Stomach (tissue), 9 donors: ENCODE measurements around the gene ARHGEF2. TPM values are rescaled to one million over a fixed set of nuclear protein-coding genes. Genes with fewer than 3 reads are reported as not detected.

Experiments
- DNase-seq, 2 donors: peaks; one replicate each; pipeline versions ENCODE4 v3.0.0 to v3.0.0-alpha.2; 2013 to 2019
- H3K27ac ChIP-seq, 5 donors: fragments of 200-600 bp in 4 of 5; sonication (generic) in 4 of 5; one replicate each; pipeline ENCODE4 v1.5.1; 2013 to 2019; ENCODE audit warnings: mild to moderate bottlenecking in 1 of 5, moderate library complexity in 1 of 5
- H3K27me3 ChIP-seq, 3 donors: fragments of 200-600 bp; sonication (generic); one replicate each; pipeline ENCODE4 v1.5.1; 2017 to 2019; ENCODE audit warnings: mixed run types in 1 of 3
- H3K36me3 ChIP-seq, 4 donors: fragments of 200-600 bp; sonication (generic); 1 replicate in 3 of 4; 2 replicates in 1 of 4; pipeline ENCODE4 v1.5.1; 2016 to 2019
- H3K4me1 ChIP-seq, 4 donors: fragments of 200-600 bp; sonication (generic); one replicate each; pipeline ENCODE4 v1.5.1; 2016 to 2019
- H3K4me3 ChIP-seq, 4 donors: fragments of 200-600 bp; sonication (generic) in 3 of 4; one replicate each; pipeline ENCODE4 v1.5.1; 2016 to 2019; ENCODE audit warnings: mild to moderate bottlenecking in 1 of 4
- H3K9me3 ChIP-seq, 4 donors: fragments of 200-600 bp; sonication (generic); one replicate each; pipeline ENCODE4 v1.5.1; 2016 to 2019
- CTCF ChIP-seq, 7 experiments: fragments of 450-650 bp in 4 of 7; fragments of 200-600 bp in 3 of 7; sonication (generic) in 3 of 7; IDR thresholded peaks; one replicate each; pipeline ENCODE4 v1.5.1; 2016 to 2019; ENCODE audit warnings: antibody characterized with exemption in 7 of 7, control low read depth in 2 of 7, mild to moderate bottlenecking in 1 of 7
- EP300 ChIP-seq: sonication (generic); formaldehyde crosslinking; IDR thresholded peaks from one replicate; pipeline ENCODE4 v1.6.1; 2017; ENCODE audit warnings: antibody characterized with exemption
- POLR2A ChIP-seq, 4 donors: fragments of 450-650 bp; IDR thresholded peaks; one replicate each; pipeline ENCODE4 v1.6.1; 2016; ENCODE audit warnings: antibody characterized with exemption in 4 of 4, control low read depth in 2 of 4, mild to moderate bottlenecking in 1 of 4, moderate library complexity in 1 of 4
- POLR2AphosphoS5 ChIP-seq, 3 donors: sonication (generic); formaldehyde crosslinking; IDR thresholded peaks; one replicate each; pipeline ENCODE4 v1.6.1; 2016; ENCODE audit warnings: antibody characterized with exemption in 3 of 3
- WGBS, 5 donors: extraction: QIAGEN DNeasy Blood & Tissue Kit in 3 of 5; methylation state at CpG; one replicate each; pipeline versions ENCODE4 v1.1.5 to v1.1.7; 2013 to 2018; 5-methylcytosine and 5-hydroxymethylcytosine counted together
- intact Hi-C: fragments of 100-400 bp; cut with DNase I; formaldehyde crosslinking; loops from one replicate; pipeline ENCODE4 v1.15.1; 2023; ENCODE audit warnings: low total_unique reads
- polyA plus RNA-seq, 3 donors: library from polyadenylated mRNA; stranded (reverse); fragments of 200-250 nt; gene quantifications; one replicate each; pipeline ENCODE4 v1.2.3, GENCODE V29; 2013
- total RNA-seq, 5 donors: library from RNA; depleted of rRNA; stranded (reverse); fragments of >200 nt; gene quantifications; one replicate each; pipeline versions ENCODE4 v1.1.0 to v1.2.3, GENCODE V29; 2014 to 2016
- donor health status: healthy with polysubstance abuse.
- donor health status: Bipolar disorder and iron deficiency.
- donor health status: healthy.

ARHGEF2 gene
- total and polyA plus RNA-seq, 8 donors: 20.4 to 376 (median 66.5) TPM

GRCh38 chr1:155950829-155951228, 27.5 kb downstream of the ARHGEF2 start:
- H3K36me3 ChIP-seq: peaks cover 80 to 99% (median 97%) of the 10 kb centered on the region in 4 donors
- peaks cover 0 to 17% (median 10%) of the 10 kb centered on the region in 4 donors for H3K4me1 ChIP-seq
- no peak for DNase-seq
- H3K27me3 ChIP-seq: no peaks in the 10 kb centered on the region
- WGBS, 5 donors: 91 to 97% (median 97%) methylated on average over 10 to 27 of the region's 27 CpGs
- no peak overlapping the region for H3K27ac ChIP-seq
- intact Hi-C loops: no loop called here
- H3K4me3 ChIP-seq: no peak overlapping the region
- H3K9me3 ChIP-seq: no peaks in the 10 kb centered on the region
- no peak for TF ChIP-seq EP300
- no peak for TF ChIP-seq POLR2AphosphoS5 (IDR thresholded peaks at IDR 0.05)
- TF ChIP-seq CTCF (IDR thresholded peaks at IDR 0.05): no peak

- no peak for DNase-seq
Observed at GRCh38 chr1:155947741-155948140, 30.6 kb downstream of the ARHGEF2 start.

GRCh38 chr1:155947292-155947691, 31.1 kb downstream of the ARHGEF2 start:
- H3K4me3 ChIP-seq: no peak overlapping the region
- no peaks in the 10 kb centered on the region for H3K27me3 ChIP-seq
- intact Hi-C loops: no loop called here
- no peaks in the 10 kb centered on the region for H3K9me3 ChIP-seq
- WGBS, 5 donors: 63 to 90% (median 73%) methylated on average over 4 of the region's 4 CpGs
- peak overlapping the region in 3 of 5 donors; percentile 43 to 71 (median 65) for H3K27ac ChIP-seq
- peaks cover 11 to 53% (median 38%) of the 10 kb centered on the region in 4 donors for H3K4me1 ChIP-seq
- no peak for DNase-seq
- TF ChIP-seq POLR2AphosphoS5 (IDR thresholded peaks at IDR 0.05) (no peak), EP300 (no peak), POLR2A (IDR thresholded peaks at IDR 0.05) (no peak), CTCF (IDR thresholded peaks at IDR 0.05) (no peak)
- peaks cover 50 to 66% (median 61%) of the 10 kb centered on the region in 4 donors for H3K36me3 ChIP-seq

More at GRCh38 chr1:155947741-155948140, 30.6 kb downstream of the ARHGEF2 start:
- H3K4me3 ChIP-seq: no peak overlapping the region
- TF ChIP-seq POLR2AphosphoS5 (IDR thresholded peaks at IDR 0.05) (no peak), CTCF (IDR thresholded peaks at IDR 0.05) (no peak), POLR2A (IDR thresholded peaks at IDR 0.05) (no peak), EP300 (no peak)
- peaks cover 55 to 70% (median 66%) of the 10 kb centered on the region in 4 donors for H3K36me3 ChIP-seq
- H3K27me3 ChIP-seq: no peaks in the 10 kb centered on the region
- peaks cover 11 to 48% (median 34%) of the 10 kb centered on the region in 4 donors for H3K4me1 ChIP-seq
- 82 to 96% (median 91%) methylated on average over 8 of the region's 8 CpGs for WGBS, 5 donors
- peak overlapping the region in 1 of 5 donors; percentile 43 for H3K27ac ChIP-seq
- intact Hi-C loops: no loop called here
- H3K9me3 ChIP-seq: no peaks in the 10 kb centered on the region

- intact Hi-C loops: no loop called here
- H3K9me3 ChIP-seq: no peaks in the 10 kb centered on the region
- no peak for DNase-seq
- H3K27ac ChIP-seq: peak overlapping the region in 3 of 5 donors; percentile 43 to 71 (median 65)
- TF ChIP-seq POLR2AphosphoS5 (IDR thresholded peaks at IDR 0.05) (no peak), CTCF (IDR thresholded peaks at IDR 0.05) (no peak), POLR2A (IDR thresholded peaks at IDR 0.05) (no peak), EP300 (no peak)
- no peaks in the 10 kb centered on the region for H3K27me3 ChIP-seq
- H3K36me3 ChIP-seq: peaks cover 44 to 60% (median 56%) of the 10 kb centered on the region in 4 donors
- H3K4me1 ChIP-seq: peaks cover 16 to 58% (median 42%) of the 10 kb centered on the region in 4 donors
- no peak overlapping the region for H3K4me3 ChIP-seq
- WGBS, 5 donors: 70 to 81% (median 76%) methylated on average over 8 of the region's 8 CpGs
Observed at GRCh38 chr1:155946633-155947219, 31.6 kb downstream of the ARHGEF2 start.
